GM12875 (cell line): Measurements from ENCODE around the gene POC1B.

Experiments
- H3K4me3 ChIP-seq: one replicate; pipeline ENCODE4 v1.5.1; 2011; ENCODE audit warnings: low read depth, low read length, control low read depth
- TF ChIP-seq, protein P1 (sequence below): IDR thresholded peaks from 2 replicates; pipeline ENCODE4 v1.5.1; 2011; ENCODE audit warnings: low read depth, mild to moderate bottlenecking, control low read depth, inconsistent platforms, low read length, moderate library complexity, borderline replicate concordance; ENCODE audit not compliant: insufficient read depth

POC1B gene

DNA sequence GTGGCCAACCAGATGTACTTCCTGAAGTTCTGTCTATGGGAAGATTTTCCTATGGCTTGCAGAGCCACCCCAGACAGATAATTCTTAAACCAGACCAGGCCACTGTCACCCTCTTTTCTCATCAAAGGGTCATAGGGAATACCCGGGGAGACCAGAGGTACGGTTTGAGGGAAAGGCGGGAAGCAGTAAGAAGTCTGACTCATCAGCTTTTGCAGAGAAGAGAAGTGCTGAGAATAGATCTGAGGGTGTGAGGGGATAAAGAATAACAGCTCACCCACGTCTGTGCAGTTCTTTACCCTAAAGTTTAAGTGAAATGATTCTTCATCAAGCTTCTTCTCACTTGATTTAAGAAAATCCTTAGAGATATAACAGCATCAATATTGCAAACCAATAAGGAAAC is 21.3 kb upstream of the POC1B start:
- no peak overlapping the region for H3K4me3 ChIP-seq
- TF ChIP-seq, protein P1, sequence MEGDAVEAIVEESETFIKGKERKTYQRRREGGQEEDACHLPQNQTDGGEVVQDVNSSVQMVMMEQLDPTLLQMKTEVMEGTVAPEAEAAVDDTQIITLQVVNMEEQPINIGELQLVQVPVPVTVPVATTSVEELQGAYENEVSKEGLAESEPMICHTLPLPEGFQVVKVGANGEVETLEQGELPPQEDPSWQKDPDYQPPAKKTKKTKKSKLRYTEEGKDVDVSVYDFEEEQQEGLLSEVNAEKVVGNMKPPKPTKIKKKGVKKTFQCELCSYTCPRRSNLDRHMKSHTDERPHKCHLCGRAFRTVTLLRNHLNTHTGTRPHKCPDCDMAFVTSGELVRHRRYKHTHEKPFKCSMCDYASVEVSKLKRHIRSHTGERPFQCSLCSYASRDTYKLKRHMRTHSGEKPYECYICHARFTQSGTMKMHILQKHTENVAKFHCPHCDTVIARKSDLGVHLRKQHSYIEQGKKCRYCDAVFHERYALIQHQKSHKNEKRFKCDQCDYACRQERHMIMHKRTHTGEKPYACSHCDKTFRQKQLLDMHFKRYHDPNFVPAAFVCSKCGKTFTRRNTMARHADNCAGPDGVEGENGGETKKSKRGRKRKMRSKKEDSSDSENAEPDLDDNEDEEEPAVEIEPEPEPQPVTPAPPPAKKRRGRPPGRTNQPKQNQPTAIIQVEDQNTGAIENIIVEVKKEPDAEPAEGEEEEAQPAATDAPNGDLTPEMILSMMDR = no peak

DNA sequence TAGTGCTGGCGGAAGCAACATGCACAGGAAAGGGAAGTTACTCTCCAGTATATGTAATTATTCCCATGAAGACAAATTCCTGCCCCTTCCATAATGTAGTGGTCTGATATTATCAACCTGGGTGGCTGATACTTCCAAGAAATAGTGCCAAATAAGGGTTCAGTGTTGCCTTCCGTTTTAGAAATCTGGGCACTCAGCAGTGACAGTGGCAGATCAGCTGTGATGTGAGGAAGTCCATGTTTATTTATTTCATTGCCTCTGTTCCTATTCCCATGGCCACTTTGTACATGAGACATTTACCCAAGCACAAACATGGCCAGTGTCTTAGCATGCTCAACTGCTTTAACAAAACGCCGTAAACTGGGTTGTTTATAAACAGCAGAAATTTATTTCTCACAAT is 20.3 kb upstream of the POC1B start:
- TF ChIP-seq, protein P1 = no peak
- H3K4me3 ChIP-seq = no peak overlapping the region

GRCh38 chr12:89544681-89545184 is 18.9 kb upstream of the POC1B start:
- H3K4me3 ChIP-seq = no peak overlapping the region
- TF ChIP-seq, protein P1 = no peak

DNA sequence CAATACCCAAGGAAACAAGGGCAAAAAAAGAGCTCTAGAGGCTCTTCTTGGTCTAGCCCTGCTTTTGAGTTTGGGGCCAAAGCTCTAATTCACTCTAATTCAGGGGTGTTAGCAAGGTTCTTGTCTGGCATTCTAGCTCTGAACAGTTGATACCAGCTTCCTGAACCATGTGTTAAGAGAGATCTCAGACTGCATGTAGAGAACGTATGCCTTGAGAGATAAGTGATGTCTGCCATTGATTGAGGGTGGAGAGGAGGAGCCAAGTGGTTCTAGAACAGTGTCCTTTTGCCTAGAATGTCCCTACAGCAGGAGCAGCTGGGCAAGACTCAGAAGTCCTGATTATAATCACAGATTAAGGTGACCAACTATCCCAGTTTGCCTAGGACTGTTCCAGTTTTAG is 18.2 kb upstream of the POC1B start:
- no peak overlapping the region for H3K4me3 ChIP-seq
- TF ChIP-seq, protein P1 = no peak

- TF ChIP-seq, protein P1 = peak; percentile 75
- no peak overlapping the region for H3K4me3 ChIP-seq
Measured at GRCh38 chr12:89542912-89543592, 17.2 kb upstream of the POC1B start.

GRCh38 chr12:89542236-89542635 is 16.4 kb upstream of the POC1B start:
- TF ChIP-seq, protein P1 = no peak
- H3K4me3 ChIP-seq = no peak overlapping the region

DNA sequence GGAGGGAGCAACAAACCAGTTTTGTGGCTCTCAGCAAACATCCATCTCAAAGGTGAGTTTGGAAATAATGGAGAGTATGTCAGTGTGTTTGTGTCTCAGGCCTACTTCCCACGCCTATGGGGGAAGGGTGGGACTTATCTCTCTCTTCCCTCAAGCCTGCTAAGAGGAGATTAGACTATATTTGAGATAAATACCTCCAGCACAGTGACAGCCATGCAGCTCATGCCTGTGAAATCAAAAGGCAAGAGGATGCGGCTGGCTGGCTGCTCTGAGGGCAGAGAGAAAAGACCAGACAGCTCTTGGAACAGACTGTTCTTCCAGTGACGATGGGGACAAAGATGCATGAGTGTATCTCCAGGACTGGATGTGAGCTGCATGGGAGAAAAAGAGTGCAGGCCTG is 14.7 kb upstream of the POC1B start:
- H3K4me3 ChIP-seq = no peak overlapping the region
- TF ChIP-seq, protein P1 = no peak
